Stimulated activated CD4-positive, alpha-beta T cell treated with anti-CD3 and anti-CD28 coated beads, TNF-alpha, amount 100 ng/mL, for 24 hours (primary cell): ENCODE results near the gene ZBTB49.
A peak's percentile ranks its signal among the peaks of the same experiment; 100 is the strongest.
"Not testable (repeated sequence)": the region's sequence is repeated elsewhere in the genome, so short reads cannot be mapped to it uniquely, and the experiment has no call there.

Experiments
- DNase-seq, 3 experiments: peaks; one replicate each; pipeline ENCODE4 v3.0.0-alpha.2; 2020; ENCODE audit warnings: low read depth in 3 of 3

ZBTB49 gene

GRCh38 chr4:4326166-4326565 lies 36.1 kb downstream of the ZBTB49 start:
- DNase-seq = no peak

DNA sequence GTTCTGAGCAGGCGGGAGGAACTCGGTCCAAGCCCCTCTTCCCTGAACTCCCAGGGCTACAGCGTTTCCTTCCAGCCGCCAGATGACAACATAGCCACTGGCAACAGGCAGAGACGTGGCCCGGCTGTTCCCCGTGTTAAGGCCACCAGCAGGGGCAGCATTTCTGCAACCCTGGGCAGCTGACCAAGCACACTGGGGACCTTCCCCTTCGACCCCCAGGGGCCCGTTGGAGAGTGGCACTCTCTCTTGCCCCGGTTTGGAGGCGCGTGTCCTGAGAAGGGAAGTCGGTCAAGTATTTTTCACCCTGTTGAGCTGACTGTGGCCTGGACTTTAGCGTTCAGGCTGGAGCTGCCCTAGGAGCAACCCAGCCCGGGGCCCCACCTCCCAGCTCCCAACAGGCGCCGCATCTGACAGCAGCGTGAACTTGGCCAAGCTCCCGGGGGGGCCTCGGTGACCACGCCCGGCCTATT lies 37.6 kb downstream of the ZBTB49 start:
- DNase-seq = no peak

DNA sequence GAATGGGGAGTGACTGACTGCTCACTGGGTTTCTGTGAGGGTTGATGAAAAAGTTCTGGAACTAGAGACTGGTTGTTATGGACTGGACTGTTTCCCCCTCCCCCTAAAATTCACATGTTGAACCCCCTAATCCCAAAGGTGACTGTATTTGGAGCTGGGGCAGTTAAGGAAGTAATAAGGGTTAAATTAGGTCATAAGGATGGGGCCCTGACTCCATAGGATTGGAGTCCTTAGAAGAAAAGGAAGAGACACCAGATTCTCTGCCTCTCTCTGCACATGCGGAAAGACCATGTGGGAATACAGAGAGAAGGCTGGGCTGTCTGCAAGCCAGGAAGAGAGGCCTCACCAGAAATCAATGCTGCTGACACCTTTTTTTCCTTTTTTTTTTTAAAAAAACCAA lies 38.2 kb downstream of the ZBTB49 start:
- DNase-seq = no peak

- no peak for DNase-seq
Measured at GRCh38 chr4:4328840-4329239, 38.8 kb downstream of the ZBTB49 start.

GRCh38 chr4:4329496-4329895 lies 39.4 kb downstream of the ZBTB49 start:
- DNase-seq = no peak

DNA sequence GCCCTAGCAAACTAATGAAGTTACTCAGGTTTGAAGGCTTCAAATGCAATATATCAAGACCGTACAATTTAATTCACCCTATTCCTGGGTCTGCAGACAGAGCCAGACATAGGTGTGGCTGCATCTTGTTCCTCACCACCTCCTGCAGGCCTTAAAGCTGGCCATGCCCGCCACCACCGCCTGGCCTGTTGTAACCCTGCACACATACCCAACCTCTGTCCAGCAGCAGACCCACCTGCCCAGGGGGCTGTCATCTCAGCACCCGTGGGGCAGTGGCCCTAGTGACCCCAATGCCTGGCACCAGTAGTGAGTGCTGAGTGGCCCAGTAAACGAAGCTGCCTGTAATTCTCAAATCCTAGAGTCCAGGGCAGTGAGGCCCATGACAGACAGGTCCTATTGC lies 40.7 kb downstream of the ZBTB49 start:
- no peak for DNase-seq

GRCh38 chr4:4332529-4332928 lies 42.5 kb downstream of the ZBTB49 start:
- DNase-seq = no peak

GRCh38 chr4:4333265-4333706 lies 43.2 kb downstream of the ZBTB49 start:
- no peak for DNase-seq

DNA sequence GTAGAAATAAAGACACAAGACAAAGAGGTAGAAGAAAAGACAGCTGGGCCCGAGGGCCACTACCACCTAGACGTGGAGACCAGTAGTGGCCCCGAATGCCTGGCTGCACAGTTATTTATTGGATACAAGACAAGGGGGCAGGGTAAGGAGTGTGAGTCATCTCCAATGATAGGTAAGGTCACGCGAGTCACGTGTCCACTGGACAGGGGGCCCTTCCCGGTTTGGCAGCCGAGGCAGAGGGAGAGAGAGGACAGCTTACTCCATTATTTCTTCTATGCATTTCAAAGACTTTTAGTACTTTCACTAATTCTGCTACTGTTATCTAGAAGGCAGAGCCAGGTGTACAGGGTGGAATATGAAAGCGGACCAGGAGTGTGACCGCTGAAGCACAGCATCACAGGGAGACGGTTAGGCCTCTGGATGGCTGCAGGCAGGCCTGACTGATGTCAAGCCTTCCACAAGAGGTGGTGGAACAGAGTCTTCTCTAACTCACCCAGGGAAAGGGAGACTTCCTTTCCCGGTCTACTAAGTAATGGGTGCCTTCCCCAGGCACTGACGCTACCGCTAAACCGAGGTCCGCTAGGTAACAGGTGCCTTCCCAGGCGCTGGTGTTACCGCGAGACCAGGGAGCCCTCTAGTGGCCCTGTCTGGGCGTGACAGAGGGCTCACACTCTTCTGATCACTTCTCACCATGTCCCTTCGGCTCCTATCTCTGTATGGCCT lies 44.9 kb downstream of the ZBTB49 start:
- DNase-seq = peak; percentile 50 to 60 (median 52)

DNA sequence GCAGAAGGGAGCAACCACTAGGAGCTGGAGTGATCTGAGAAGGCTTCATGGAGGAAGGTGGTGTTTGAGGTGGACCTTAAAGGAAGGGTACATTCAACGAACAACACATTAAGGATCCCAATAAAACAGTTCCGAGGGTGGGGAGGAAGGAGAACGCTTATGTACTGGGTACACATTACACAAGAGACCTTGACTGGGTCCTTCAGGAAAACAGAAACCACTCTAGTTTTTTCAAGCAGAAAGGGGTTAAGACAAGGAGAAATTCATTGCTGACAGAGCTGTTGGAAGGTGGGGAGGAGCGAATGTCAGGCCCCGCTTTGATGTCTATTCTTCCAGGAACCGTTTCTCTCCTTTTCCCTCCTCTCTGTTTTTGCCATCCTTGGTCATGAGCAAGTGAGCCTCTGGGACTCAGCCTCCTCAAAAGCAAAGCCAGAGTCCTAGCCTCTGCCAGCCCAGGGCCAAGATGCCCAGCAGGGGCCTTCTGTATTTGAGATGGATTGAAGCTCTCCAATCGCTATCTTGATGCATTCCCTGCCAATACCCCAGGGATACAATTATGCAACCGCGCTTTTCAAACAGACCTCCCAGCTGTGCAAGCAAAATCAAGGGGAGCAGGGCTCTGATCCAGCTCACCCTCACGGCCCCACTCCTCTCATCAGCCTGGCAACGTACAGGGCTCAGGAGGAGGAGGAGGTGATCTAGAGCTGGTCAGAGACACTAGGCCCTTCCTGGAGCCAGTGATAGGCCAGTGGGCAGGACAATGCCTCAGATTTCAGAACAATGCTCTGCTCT lies 48.4 kb downstream of the ZBTB49 start:
- DNase-seq = no peak

GRCh38 chr4:4339504-4340085 lies 49.5 kb downstream of the ZBTB49 start:
- no peak for DNase-seq

- no peak for DNase-seq
Measured at GRCh38 chr4:4341861-4342650, 52.0 kb downstream of the ZBTB49 start.

DNA sequence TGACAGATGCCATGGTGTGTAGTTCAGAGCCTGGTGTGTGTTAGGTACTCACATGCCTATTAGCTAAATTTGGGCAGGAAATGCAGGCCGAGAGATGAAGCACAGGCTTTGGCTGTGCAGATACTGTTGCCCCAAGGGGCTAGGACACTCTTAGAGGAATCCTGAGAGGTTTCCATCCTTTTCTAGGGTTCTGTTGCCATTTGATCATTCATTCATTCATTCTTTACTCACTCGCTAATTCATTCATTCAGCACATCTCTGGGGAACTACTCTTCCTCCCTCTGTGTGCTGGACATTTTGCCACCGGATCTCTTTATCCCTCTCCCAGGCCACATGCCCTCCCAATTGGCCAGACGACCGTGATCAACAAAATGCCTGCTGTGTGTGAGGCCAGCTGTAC lies 53.0 kb downstream of the ZBTB49 start:
- no peak for DNase-seq

GRCh38 chr4:4344915-4345527 lies 55.0 kb downstream of the ZBTB49 start:
- no peak for DNase-seq

DNA sequence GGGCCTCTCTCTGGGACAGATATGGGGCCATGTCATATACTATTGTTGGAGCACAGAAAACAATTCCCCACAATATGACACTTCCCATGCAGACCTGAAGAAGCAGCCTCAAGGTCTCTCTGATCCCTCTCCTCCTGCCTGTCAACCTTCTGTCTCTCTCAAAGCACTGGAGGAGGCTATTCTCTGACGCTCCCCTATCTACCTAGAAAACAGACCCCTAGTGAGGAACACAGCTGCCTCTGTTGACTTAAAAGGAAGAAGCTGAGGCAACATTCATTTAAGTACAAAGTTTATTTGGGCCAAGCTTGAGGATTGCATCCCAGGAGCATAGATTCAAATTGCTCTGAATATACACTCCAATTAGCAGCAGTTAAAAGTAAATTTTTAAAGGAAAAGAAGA lies 57.5 kb downstream of the ZBTB49 start:
- no peak for DNase-seq

- not testable (repeated sequence) for DNase-seq
Measured at GRCh38 chr4:4348585-4348984, 58.5 kb downstream of the ZBTB49 start.

DNA sequence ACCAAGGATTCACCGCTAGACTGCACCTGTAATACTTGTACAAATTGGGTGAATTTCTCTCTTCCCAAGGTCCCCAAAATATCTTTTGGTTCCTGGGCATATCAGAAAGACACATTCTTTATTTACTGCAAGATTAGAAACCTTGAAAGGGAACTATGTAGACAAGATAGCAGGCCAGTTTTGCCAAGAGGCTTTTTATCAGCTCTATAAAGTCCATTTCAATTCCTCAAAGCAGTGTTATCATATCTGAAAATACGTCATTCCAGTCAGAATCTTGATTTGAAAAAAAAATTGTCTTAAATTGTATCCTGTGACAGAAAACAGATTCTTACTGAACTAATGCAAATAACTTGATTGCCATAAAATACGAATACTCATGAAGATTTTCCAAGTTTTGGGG lies 59.8 kb downstream of the ZBTB49 start:
- DNase-seq = no peak

GRCh38 chr4:4350909-4351308 lies 60.9 kb downstream of the ZBTB49 start:
- DNase-seq = no peak

- no peak for DNase-seq
Measured at GRCh38 chr4:4355302-4355701, 65.3 kb downstream of the ZBTB49 start.

GRCh38 chr4:4356106-4357041 lies 66.3 kb downstream of the ZBTB49 start:
- no peak for DNase-seq
